ENCODE measurements around the gene MCRS1.

MCRS1 gene

DNA sequence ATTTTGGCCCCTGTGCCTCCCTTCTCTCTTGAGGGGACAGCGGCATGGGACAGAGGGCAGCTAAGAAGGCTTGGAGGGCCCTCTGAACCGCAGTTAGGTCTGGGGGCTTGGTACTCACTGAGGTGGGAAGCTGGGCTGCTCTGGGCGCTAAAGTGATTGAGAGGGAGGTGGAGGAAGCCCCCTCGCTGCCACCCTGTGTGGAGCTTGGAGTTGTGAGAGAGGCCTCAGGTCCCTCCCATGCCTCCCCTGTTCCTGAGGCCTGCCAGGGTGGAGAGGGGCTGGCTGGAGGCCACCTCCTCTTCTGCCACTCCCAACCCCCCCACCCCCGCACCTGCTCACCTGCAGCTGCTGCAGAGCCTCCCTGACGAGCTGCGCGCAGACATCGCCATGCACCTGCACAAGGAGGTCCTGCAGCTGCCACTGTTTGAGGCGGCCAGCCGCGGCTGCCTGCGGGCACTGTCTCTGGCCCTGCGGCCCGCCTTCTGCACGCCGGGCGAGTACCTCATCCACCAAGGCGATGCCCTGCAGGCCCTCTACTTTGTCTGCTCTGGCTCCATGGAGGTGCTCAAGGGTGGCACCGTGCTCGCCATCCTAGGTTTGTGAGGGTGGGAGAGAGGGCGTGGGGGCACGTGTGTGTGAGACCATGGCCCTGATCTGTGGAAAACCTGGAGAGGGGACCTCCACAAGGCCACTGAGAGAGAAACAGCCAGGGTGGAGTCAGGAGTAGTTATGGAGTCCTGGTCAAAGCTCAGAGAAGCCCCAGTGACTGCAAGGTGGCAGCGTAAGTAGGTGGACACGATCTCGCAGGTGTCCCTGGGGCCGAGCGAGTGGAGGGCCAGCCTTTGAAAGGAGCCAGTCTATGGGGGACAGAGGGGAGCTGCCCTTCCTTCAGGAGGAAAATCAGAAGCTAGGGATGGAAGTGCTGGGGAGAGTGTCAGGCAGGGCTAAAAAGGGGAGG, 17.9 kb downstream of the MCRS1 start:
- no peak for DNase-seq
- Histone ChIP-seq H3F3A (ENCODE audit: insufficient read depth, low read length) (no peaks in the 10 kb centered on the region), H3K9me2 (replicated peaks; ENCODE audit: insufficient read depth, low read length) (no peaks in the 10 kb centered on the region), H3K27me3 (replicated peaks; ENCODE audit: insufficient read depth, low read length) (peaks cover 54% of the 10 kb centered on the region), H3K36me3 (replicated peaks; ENCODE audit: insufficient read depth, low read length) (no peaks in the 10 kb centered on the region), H3K27ac (ENCODE audit: low read length) (no peak overlapping the region), H3K9ac (ENCODE audit: low read length) (no peak overlapping the region), H3K4me1 (ENCODE audit: low read length) (no peaks in the 10 kb centered on the region), H3K4me3 (ENCODE audit: low read length) (no peak overlapping the region), H4K20me1 (ENCODE audit: insufficient read depth, low read length) (no peaks in the 10 kb centered on the region), H2AFZ (ENCODE audit: low read length) (0 out of 2 replicates have a peak overlapping the region, but pooled peaks have one; percentile 67), H3K79me2 (ENCODE audit: low read length) (no peaks in the 10 kb centered on the region), H3K4me2 (ENCODE audit: low read depth, low read length) (no peak overlapping the region), H3K9me3 (replicated peaks; ENCODE audit: insufficient read depth, low read length) (no peaks in the 10 kb centered on the region)
- no peak for TF ChIP-seq EZH2 (optimal IDR thresholded peaks at IDR 0.05; ENCODE audit: low read depth, low read length)

DNA sequence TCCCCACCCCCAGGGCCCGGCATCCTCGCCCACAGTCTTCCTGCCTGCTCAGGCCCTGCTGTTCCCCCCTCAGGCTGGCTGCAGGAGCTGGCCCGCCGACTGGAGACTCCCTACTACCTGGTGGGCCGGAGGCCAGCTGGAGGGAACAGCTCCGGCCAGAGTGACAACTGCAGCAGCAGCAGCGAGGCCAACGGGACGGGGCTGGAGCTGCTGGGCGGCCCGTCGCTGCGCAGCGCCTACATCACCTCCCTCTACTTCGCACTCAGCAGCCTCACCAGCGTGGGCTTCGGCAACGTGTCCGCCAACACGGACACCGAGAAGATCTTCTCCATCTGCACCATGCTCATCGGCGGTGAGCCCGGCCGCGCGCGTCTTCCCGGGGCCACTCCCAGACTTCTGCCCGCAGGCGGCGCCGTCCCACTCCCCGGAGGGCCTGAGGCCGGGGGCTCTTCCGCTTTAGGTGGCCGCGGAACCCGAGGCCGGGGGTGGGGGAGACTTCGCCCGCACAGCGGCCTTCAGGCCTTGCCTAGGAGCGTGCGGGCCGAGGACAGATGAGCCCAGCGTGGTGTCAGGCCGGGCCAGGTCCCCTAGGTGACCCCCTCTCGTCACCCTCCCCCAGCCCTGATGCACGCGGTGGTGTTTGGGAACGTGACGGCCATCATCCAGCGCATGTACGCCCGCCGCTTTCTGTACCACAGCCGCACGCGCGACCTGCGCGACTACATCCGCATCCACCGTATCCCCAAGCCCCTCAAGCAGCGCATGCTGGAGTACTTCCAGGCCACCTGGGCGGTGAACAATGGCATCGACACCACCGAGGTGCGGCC, 18.9 kb downstream of the MCRS1 start:
- peaks cover 54% of the 10 kb centered on the region for H3K27me3 ChIP-seq (replicated peaks; ENCODE audit: insufficient read depth, low read length)
- H3F3A ChIP-seq (ENCODE audit: insufficient read depth, low read length), result no peaks in the 10 kb centered on the region
- no peaks in the 10 kb centered on the region for H3K9me3 ChIP-seq (replicated peaks; ENCODE audit: insufficient read depth, low read length)
- H3K36me3 ChIP-seq (replicated peaks; ENCODE audit: insufficient read depth, low read length), result no peaks in the 10 kb centered on the region
- H3K4me2 ChIP-seq (ENCODE audit: low read depth, low read length), result peak overlapping the region; percentile 50
- no peaks in the 10 kb centered on the region for H3K9me2 ChIP-seq (replicated peaks; ENCODE audit: insufficient read depth, low read length)
- H3K27ac ChIP-seq (ENCODE audit: low read length), result no peak overlapping the region
- H3K4me3 ChIP-seq (ENCODE audit: low read length), result peak overlapping the region; percentile 22; the same call in 1 of the 2 replicates
- H3K79me2 ChIP-seq (ENCODE audit: low read length), result no peaks in the 10 kb centered on the region
- TF ChIP-seq, protein P1, sequence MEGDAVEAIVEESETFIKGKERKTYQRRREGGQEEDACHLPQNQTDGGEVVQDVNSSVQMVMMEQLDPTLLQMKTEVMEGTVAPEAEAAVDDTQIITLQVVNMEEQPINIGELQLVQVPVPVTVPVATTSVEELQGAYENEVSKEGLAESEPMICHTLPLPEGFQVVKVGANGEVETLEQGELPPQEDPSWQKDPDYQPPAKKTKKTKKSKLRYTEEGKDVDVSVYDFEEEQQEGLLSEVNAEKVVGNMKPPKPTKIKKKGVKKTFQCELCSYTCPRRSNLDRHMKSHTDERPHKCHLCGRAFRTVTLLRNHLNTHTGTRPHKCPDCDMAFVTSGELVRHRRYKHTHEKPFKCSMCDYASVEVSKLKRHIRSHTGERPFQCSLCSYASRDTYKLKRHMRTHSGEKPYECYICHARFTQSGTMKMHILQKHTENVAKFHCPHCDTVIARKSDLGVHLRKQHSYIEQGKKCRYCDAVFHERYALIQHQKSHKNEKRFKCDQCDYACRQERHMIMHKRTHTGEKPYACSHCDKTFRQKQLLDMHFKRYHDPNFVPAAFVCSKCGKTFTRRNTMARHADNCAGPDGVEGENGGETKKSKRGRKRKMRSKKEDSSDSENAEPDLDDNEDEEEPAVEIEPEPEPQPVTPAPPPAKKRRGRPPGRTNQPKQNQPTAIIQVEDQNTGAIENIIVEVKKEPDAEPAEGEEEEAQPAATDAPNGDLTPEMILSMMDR (IDR thresholded peaks at IDR 0.05; ENCODE audit: low read length), result peak; percentile 21
- TF ChIP-seq EZH2phosphoT487 (IDR thresholded peaks at IDR 0.05; ENCODE audit: low read length) (no peak), EZH2 (optimal IDR thresholded peaks at IDR 0.05; ENCODE audit: low read depth, low read length) (no peak)
- no peaks in the 10 kb centered on the region for H4K20me1 ChIP-seq (ENCODE audit: insufficient read depth, low read length)
- H3K4me1 ChIP-seq (ENCODE audit: low read length), result no peaks in the 10 kb centered on the region
- H2AFZ ChIP-seq (ENCODE audit: low read length), result peak overlapping the region; percentile 67
- DNase-seq, result no peak
- no peak overlapping the region for H3K9ac ChIP-seq (ENCODE audit: low read length)

DNA sequence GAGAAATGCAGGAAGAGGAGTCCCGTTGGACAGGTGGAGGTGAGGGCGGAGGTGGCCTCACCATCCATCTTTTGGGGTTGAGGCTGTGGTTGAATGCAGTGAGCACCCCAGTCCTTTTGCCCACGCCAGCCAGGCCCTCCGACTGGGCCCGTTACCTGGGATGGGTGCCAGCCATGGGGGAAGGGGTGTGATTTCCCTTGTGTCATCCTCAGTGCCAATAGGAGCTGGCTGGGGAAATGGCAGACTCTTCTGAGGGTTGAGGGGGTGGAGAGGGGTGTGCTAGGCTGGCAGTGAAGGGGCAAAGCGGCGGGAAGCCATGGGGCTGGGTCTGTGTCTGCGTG, 19.5 kb downstream of the MCRS1 start:
- H2AFZ ChIP-seq (ENCODE audit: low read length), result peak overlapping the region; percentile 67
- H3K27me3 ChIP-seq (replicated peaks; ENCODE audit: insufficient read depth, low read length), result peaks cover 54% of the 10 kb centered on the region
- peak overlapping the region; percentile 50; the same call in 1 of the 2 replicates for H3K4me2 ChIP-seq (ENCODE audit: low read depth, low read length)

DNA sequence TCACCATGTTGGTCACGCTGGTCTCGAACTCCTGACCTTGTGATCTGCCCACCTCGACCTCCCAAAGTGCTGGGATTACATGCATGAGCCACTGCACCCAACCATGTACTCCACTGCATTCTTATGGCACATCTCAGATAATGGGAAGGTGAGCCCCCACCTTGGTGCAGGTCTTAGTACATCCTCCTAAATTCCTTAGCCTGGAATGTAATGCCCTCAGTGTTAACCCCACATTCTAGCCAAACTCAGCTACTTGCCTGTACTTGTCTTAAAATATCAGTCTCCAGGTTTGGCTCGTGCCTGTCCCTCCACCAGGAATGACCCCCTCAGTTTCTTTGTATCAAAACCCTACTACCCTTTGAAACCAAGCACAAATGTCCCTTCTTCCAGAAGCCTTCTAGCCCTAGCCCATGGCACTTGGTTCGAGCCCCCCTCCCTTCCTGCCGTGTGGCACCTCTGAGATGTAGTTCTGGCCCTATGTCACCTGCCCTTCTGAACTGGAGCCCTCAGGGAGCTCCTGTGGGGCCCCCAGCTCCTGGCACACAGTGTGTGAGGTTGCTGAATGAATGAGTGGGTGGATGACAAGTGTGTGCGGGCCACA, 20.8 kb downstream of the MCRS1 start:
- TF ChIP-seq, protein P1 (IDR thresholded peaks at IDR 0.05; ENCODE audit: low read length), result no peak
- TF ChIP-seq EZH2 (optimal IDR thresholded peaks at IDR 0.05; ENCODE audit: low read depth, low read length), result no peak
- TF ChIP-seq EZH2phosphoT487 (IDR thresholded peaks at IDR 0.05; ENCODE audit: low read length), result no peak
- H2AFZ ChIP-seq (ENCODE audit: low read length), result no peak overlapping the region
- peaks cover 45% of the 10 kb centered on the region for H3K27me3 ChIP-seq (replicated peaks; ENCODE audit: insufficient read depth, low read length)
- no peaks in the 10 kb centered on the region for H3K79me2 ChIP-seq (ENCODE audit: low read length)
- H3K4me2 ChIP-seq (ENCODE audit: low read depth, low read length), result no peak overlapping the region
- no peak overlapping the region for H3K4me3 ChIP-seq (ENCODE audit: low read length)
- no peaks in the 10 kb centered on the region for H3K4me1 ChIP-seq (ENCODE audit: low read length)
- H3K9ac ChIP-seq (ENCODE audit: low read length), result no peak overlapping the region
- no peaks in the 10 kb centered on the region for H3K9me3 ChIP-seq (replicated peaks; ENCODE audit: insufficient read depth, low read length)
- H3K27ac ChIP-seq (ENCODE audit: low read length), result no peak overlapping the region
- H3K9me2 ChIP-seq (replicated peaks; ENCODE audit: insufficient read depth, low read length), result no peaks in the 10 kb centered on the region
- no peaks in the 10 kb centered on the region for H3F3A ChIP-seq (ENCODE audit: insufficient read depth, low read length)
- no peaks in the 10 kb centered on the region for H4K20me1 ChIP-seq (ENCODE audit: insufficient read depth, low read length)
- H3K36me3 ChIP-seq (replicated peaks; ENCODE audit: insufficient read depth, low read length), result no peaks in the 10 kb centered on the region
- no peak for DNase-seq

More for the DNA sequence above, 19.5 kb downstream of the MCRS1 start:
- Histone ChIP-seq H4K20me1 (ENCODE audit: insufficient read depth, low read length) (no peaks in the 10 kb centered on the region), H3K36me3 (replicated peaks; ENCODE audit: insufficient read depth, low read length) (no peaks in the 10 kb centered on the region), H3K9ac (ENCODE audit: low read length) (no peak overlapping the region), H3F3A (ENCODE audit: insufficient read depth, low read length) (no peaks in the 10 kb centered on the region), H3K27ac (ENCODE audit: low read length) (no peak overlapping the region), H3K9me2 (replicated peaks; ENCODE audit: insufficient read depth, low read length) (no peaks in the 10 kb centered on the region), H3K4me3 (ENCODE audit: low read length) (0 out of 2 replicates have a peak overlapping the region, but pooled peaks have one; percentile 22), H3K9me3 (replicated peaks; ENCODE audit: insufficient read depth, low read length) (no peaks in the 10 kb centered on the region), H3K79me2 (ENCODE audit: low read length) (no peaks in the 10 kb centered on the region), H3K4me1 (ENCODE audit: low read length) (no peaks in the 10 kb centered on the region)
- TF ChIP-seq EZH2phosphoT487 (IDR thresholded peaks at IDR 0.05; ENCODE audit: low read length) (no peak), EZH2 (optimal IDR thresholded peaks at IDR 0.05; ENCODE audit: low read depth, low read length) (no peak)
- no peak for DNase-seq
